Measurements from ENCODE around the gene KDM4C. TPM values are rescaled to one million over a fixed set of nuclear protein-coding genes. Genes with fewer than 3 reads are reported as not detected.
A peak's percentile ranks its signal among the peaks of the same experiment; 100 is the strongest.

Gene KDM4C
- total and polyA plus RNA-seq, 2 of the 13 experiments (the other 11 are each of a cell fraction or from before 2014, with no cell fraction given): 19.4 to 23.6 TPM

- TF ChIP-seq TFDP2 (CRISPR knock-in tag; IDR thresholded peaks at IDR 0.05) (no peak), ISX (CRISPR knock-in tag; conservative IDR thresholded peaks at IDR 0.05) (no peak), HDAC2 (CRISPR knock-in tag; IDR thresholded peaks at IDR 0.05) (peak; percentile 54; the same call in 1 of the 2 replicates), PLRG1 (conservative IDR thresholded peaks at IDR 0.05) (no peak), TRIM22 (IDR thresholded peaks at IDR 0.05) (no peak), MYNN (CRISPR knock-in tag; IDR thresholded peaks at IDR 0.05; ENCODE audit: low read depth) (no peak), RCOR2 (CRISPR knock-in tag; IDR thresholded peaks at IDR 0.05) (0 out of 2 replicates have a peak, but pooled peaks have one; percentile 20), RFX3 (CRISPR knock-in tag; IDR thresholded peaks at IDR 0.05) (no peak), SOX6 (IDR thresholded peaks at IDR 0.05) (no peak), SOX6 (CRISPR knock-in tag; IDR thresholded peaks at IDR 0.05) (peak; percentile 61), KDM2A (CRISPR knock-in tag; IDR thresholded peaks at IDR 0.05; ENCODE audit: borderline replicate concordance, low read depth) (no peak), ZFP1 (CRISPR knock-in tag; IDR thresholded peaks at IDR 0.05) (no peak), HIVEP1 (CRISPR knock-in tag; IDR thresholded peaks at IDR 0.05) (no peak), NONO (IDR thresholded peaks at IDR 0.05) (no peak), NONO (CRISPR knock-in tag; conservative IDR thresholded peaks at IDR 0.05) (0 out of 2 replicates have a peak, but pooled peaks have one; percentile 9), ZNF382 (CRISPR knock-in tag; IDR thresholded peaks at IDR 0.05; ENCODE audit: borderline replicate concordance) (no peak), CEBPG (CRISPR knock-in tag; IDR thresholded peaks at IDR 0.05) (peak; percentile 92), ZBTB3 (CRISPR knock-in tag; IDR thresholded peaks at IDR 0.05; ENCODE audit: borderline replicate concordance, low read depth) (no peak), NKX3-1 (CRISPR knock-in tag; IDR thresholded peaks at IDR 0.05) (no peak), PAXIP1 (CRISPR knock-in tag; conservative IDR thresholded peaks at IDR 0.05) (peak; percentile 64), MAZ (IDR thresholded peaks at IDR 0.05; ENCODE audit: borderline replicate concordance, low read depth, low read length) (no peak), MAZ (CRISPR knock-in tag; IDR thresholded peaks at IDR 0.05; ENCODE audit: low read depth) (no peak), HNF4A (CRISPR knock-in tag; IDR thresholded peaks at IDR 0.05) (peak; percentile 78), MAF1 (CRISPR knock-in tag; IDR thresholded peaks at IDR 0.05; ENCODE audit: borderline replicate concordance) (no peak), ARNTL (CRISPR knock-in tag; IDR thresholded peaks at IDR 0.05) (peak; percentile 55; the same call in 1 of the 2 replicates), HOMEZ (CRISPR knock-in tag; IDR thresholded peaks at IDR 0.05; ENCODE audit: low read depth) (0 out of 2 replicates have a peak, but pooled peaks have one; percentile 9)
Observed at GRCh38 chr9:6845128-6845826, 87.5 kb downstream of the KDM4C start (continued).
